Heart left ventricle (tissue), 16 donors: ENCODE measurements around the gene ADAMTSL2. TPM values are rescaled to one million over a fixed set of nuclear protein-coding genes. Genes with fewer than 3 reads are reported as not detected.

Source experiments
- ATAC-seq, 4 donors: fragments of 200-7000 bp; cut with Tn5 transposase; one replicate each; pipeline ENCODE4 v1.9.1; 2020 to 2022; ENCODE audit warnings: moderate library complexity in 4 of 4, mild to moderate bottlenecking in 3 of 4, moderate number of reproducible peaks in 1 of 4
- DNase-seq, 5 donors: peaks; one replicate each; pipeline ENCODE4 v3.0.0-alpha.2; 2020
- H3K27ac ChIP-seq, 12 donors: fragments of 200-600 bp; sonication (generic) in 4 of 12; one replicate each; pipeline versions ENCODE4 v1.5.0 to v1.8.0; 2016 to 2022; ENCODE audit warnings: mild to moderate bottlenecking in 2 of 12
- H3K27me3 ChIP-seq, 9 donors: fragments of 200-600 bp; sonication (generic) in 2 of 9; one replicate each; pipeline versions ENCODE4 v1.5.1 to v1.8.0; 2016 to 2022; ENCODE audit warnings: mild to moderate bottlenecking in 3 of 9
- H3K36me3 ChIP-seq, 9 donors: fragments of 200-600 bp; sonication (generic) in 2 of 9; one replicate each; pipeline versions ENCODE4 v1.5.0 to v1.8.0; 2018 to 2022; ENCODE audit warnings: mild to moderate bottlenecking in 2 of 9
- H3K4me1 ChIP-seq, 12 donors: fragments of 200-600 bp; sonication (generic) in 4 of 12; one replicate each; pipeline versions ENCODE4 v1.5.0 to v1.8.0; 2016 to 2022; ENCODE audit warnings: mild to moderate bottlenecking in 3 of 12
- H3K4me3 ChIP-seq, 12 donors: fragments of 200-600 bp; sonication (generic) in 4 of 12; one replicate each; pipeline versions ENCODE4 v1.5.0 to v1.8.0; 2017 to 2022; ENCODE audit warnings: mild to moderate bottlenecking in 9 of 12, moderate library complexity in 4 of 12
- H3K9me3 ChIP-seq, 12 donors: fragments of 200-600 bp; sonication (generic) in 4 of 12; one replicate each; pipeline versions ENCODE4 v1.5.0 to v1.8.0; 2016 to 2022; ENCODE audit warnings: mild to moderate bottlenecking in 1 of 12
- CTCF ChIP-seq, 12 donors: fragments of 200-600 bp; sonication (generic) in 4 of 12; IDR thresholded peaks; one replicate each; pipeline versions ENCODE4 v1.5.0 to v1.8.0; 2018 to 2022; ENCODE audit warnings: antibody characterized with exemption in 12 of 12, mild to moderate bottlenecking in 5 of 12
- POLR2A ChIP-seq, 2 donors: fragments of 450-650 bp; IDR thresholded peaks; one replicate each; pipeline ENCODE4 v1.6.1; 2017; ENCODE audit warnings: antibody characterized with exemption in 2 of 2, mild to moderate bottlenecking in 2 of 2, moderate library complexity in 2 of 2
- WGBS, 4 donors: extraction: QIAGEN DNeasy Blood & Tissue Kit in 2 of 4; methylation state at CpG; one replicate each; pipeline versions ENCODE4 v1.1.5 to v1.1.7; 2013 to 2018; 5-methylcytosine and 5-hydroxymethylcytosine counted together
- intact Hi-C, 10 donors: fragments of 100-400 bp; cut with DNase I; formaldehyde crosslinking; loops; one replicate each; pipeline versions ENCODE4 v1.11.1 to v1.14.2; 2022
- polyA plus RNA-seq, 2 donors: library from polyadenylated mRNA; stranded (reverse); fragments of 200-250 nt; gene quantifications; one replicate each; pipeline ENCODE4 v1.2.3, GENCODE V29; 2013
- total RNA-seq, 9 donors: library from RNA; depleted of rRNA in 2 of 9; stranded (reverse); fragments of >200 nt in 2 of 9; fragmentation: NEBNext Ultra II Directional in 3 of 9; extraction: Animal tissue kit (Norgen Biotek cat#: 25700) in 3 of 9; gene quantifications; one replicate each; pipeline versions ENCODE4 v1.1.0 to v1.2.4, GENCODE V29; 2016 to 2023
- donor health status: ischemic (EF 13 %, LVEDD 7.1; RV severe dilation, severe dysfunction).
- donor health status: healthy with polysubstance abuse.
- donor health status: DM: no; HTN: yes; CAD: no.
- donor health status: DM: no; HTN: no; CAD: no.
- donor health status: ischemic (EF 25% LVEDD 6.9; RV normal size, moderate dysfunction).
- donor health status: ischemic (EF 25% LVEDD 5.7; RV mildly dilated, moderate dysfunction).
- donor health status: healthy.
- donor health status: DM: yes; HTN: yes; CAD: no.
- donor health status: ischemic (EF 35%, LVEDD 5.7; RV mildly dilated, moderate dysfunction).
- donor health status: nonischemic (EF 11% LVEDD 7.7; RV severe dilation, severe dysfunction).
- donor health status: DM: yes; HTN: yes; CAD: no.
- donor health status: PGD.
- donor health status: ischemic (EF 29% LVEDD 5.4; RV normal size, mild dysfunction).
- donor health status: nonischemic (EF 23%, LVEDD 6.1; RV moderate dilation, normal function).

Gene ADAMTSL2
- total and polyA plus RNA-seq, 11 donors, result 2.3 to 5.1 (median 3.7) TPM

DNA sequence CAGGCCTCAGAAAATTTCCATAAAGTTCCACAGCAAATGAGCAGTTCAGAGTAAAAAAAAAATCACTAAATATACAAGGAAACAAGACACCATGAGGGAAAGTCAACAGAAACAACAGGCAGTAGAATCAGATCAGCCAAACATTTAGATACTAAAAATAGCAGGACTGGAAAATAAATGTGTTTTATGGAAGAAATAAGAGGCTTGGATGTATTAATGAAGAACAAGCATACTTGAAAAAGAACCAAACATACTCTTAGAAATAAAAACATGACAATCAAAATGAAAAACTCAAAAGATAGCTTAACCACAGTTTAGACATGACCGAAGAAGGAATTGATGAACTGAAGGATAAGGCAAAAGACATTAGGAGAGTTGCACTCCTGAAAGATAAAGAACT is 32.4 kb upstream of the ADAMTSL2 start:
- no peak for ATAC-seq
- 97 to 99% (median 99%) methylated on average over 1 of the region's 1 CpG for WGBS, 4 donors

DNA sequence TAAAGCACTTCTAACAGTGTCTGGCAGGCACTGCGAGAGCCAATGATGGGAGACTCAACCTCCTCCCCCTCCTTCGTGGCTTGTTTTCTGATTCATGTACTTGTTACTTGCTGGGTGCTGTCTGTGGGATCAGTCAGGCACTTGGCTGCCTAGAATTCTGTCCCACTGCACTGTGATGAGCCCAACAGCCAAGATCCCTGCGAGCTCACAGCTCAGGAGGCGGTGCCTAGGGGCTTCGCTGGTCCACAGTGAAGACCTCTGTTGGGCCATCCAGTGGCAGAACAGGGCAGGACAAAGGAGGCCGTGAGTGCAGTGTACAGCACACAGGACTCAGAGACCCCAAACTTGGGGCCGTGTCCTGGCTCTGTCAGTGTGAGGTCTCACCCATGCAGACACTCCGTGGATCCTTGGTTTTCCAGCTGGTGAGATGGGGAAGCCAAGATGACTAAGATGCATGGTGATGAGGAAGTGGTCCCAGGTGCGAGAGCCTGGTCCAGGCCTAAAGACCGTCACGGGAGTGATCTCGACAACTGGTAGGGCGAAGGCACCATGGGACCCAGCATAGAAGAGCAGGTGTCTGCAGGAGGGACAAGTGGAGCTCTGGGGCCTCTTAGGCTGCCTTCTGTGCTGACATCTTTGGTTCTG is 29.2 kb upstream of the ADAMTSL2 start:
- DNase-seq (peak in 2 of 5 donors; percentile 56 to 58), ATAC-seq (peak in 3 of 4 donors; percentile 12 to 60 (median 38))
- no peaks in the 10 kb centered on the region for H3K36me3 ChIP-seq
- peaks cover 0 to 25% (median 18%) of the 10 kb centered on the region in 12 donors for H3K9me3 ChIP-seq
- peaks cover 0 to 39% (median 27%) of the 10 kb centered on the region in 12 donors for H3K4me1 ChIP-seq
- WGBS, 4 donors, result 76 to 85% (median 82%) methylated on average over 9 to 13 of the region's 13 CpGs
- H3K27me3 ChIP-seq, result no peaks in the 10 kb centered on the region
- H3K27ac ChIP-seq, result peak overlapping the region in 9 of 12 donors; percentile 26 to 77 (median 46)
- H3K4me3 ChIP-seq, result no peak overlapping the region
- TF ChIP-seq POLR2A (IDR thresholded peaks at IDR 0.05) (no peak), CTCF (IDR thresholded peaks at IDR 0.05) (no peak)
- intact Hi-C loops, result no loop called here

More for the DNA sequence above, 32.4 kb upstream of the ADAMTSL2 start:
- peaks cover 0 to 25% (median 18%) of the 10 kb centered on the region in 12 donors for H3K9me3 ChIP-seq
- no peak overlapping the region for H3K4me3 ChIP-seq
- H3K27me3 ChIP-seq, result no peaks in the 10 kb centered on the region
- intact Hi-C loops, result no loop called here
- no peak for DNase-seq
- no peak overlapping the region for H3K27ac ChIP-seq
- H3K36me3 ChIP-seq, result no peaks in the 10 kb centered on the region
- peaks cover 0 to 36% (median 18%) of the 10 kb centered on the region in 12 donors for H3K4me1 ChIP-seq
- TF ChIP-seq CTCF (IDR thresholded peaks at IDR 0.05) (no peak), POLR2A (IDR thresholded peaks at IDR 0.05) (no peak)

DNA sequence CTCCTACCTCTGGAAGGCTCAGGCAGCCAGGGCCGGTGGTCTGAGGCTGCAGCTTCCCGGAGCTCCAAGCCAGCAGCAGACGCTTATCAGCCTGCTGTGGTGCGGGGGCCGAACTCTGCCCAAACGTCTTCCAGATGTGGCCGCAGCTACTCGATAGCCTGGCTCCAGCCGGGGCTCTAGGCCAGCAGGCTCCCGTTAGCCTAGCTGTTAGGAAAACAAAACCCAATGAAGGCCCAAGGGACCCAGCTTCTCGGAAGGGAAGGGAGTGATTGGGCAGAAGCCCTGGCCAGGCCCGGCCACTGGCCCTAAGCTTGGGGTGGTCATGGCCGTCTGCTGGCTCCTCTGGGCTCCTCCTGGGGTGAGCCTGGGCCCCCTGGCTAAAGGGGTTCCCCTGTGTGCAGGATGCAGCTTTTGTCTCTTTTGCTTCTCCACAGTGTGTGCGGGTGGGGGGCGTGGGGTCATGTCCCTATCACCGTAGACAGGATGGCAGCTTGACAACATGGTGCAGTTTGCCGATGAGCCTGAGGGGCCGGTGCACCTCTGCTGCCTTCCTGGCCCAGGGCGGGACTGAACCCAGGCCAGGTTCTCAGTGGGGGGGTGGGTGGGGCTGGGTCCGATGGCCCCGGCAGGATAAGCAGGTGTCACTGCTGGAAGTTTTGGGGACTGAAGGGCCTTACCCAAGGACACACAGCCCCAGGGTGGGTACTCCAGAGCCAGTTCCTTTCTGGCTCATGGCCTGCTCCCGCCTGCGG is 28.4 kb upstream of the ADAMTSL2 start:
- Histone ChIP-seq H3K36me3 (no peaks in the 10 kb centered on the region), H3K9me3 (peaks cover 0 to 23% (median 18%) of the 10 kb centered on the region in 12 donors), H3K4me1 (peaks cover 0 to 39% (median 27%) of the 10 kb centered on the region in 12 donors), H3K27ac (peak overlapping the region in 10 of 12 donors; percentile 26 to 77 (median 50)), H3K27me3 (no peaks in the 10 kb centered on the region), H3K4me3 (no peak overlapping the region)
- 53 to 64% (median 60%) methylated on average over 21 to 23 of the region's 23 CpGs for WGBS, 4 donors
- TF ChIP-seq CTCF (IDR thresholded peaks at IDR 0.05), result no peak
- TF ChIP-seq POLR2A (IDR thresholded peaks at IDR 0.05), result no peak
- ATAC-seq, result peak; percentile 39 to 81 (median 74)
- intact Hi-C loops, result no loop called here
- DNase-seq, result peak; percentile 73 to 90 (median 88)

DNA sequence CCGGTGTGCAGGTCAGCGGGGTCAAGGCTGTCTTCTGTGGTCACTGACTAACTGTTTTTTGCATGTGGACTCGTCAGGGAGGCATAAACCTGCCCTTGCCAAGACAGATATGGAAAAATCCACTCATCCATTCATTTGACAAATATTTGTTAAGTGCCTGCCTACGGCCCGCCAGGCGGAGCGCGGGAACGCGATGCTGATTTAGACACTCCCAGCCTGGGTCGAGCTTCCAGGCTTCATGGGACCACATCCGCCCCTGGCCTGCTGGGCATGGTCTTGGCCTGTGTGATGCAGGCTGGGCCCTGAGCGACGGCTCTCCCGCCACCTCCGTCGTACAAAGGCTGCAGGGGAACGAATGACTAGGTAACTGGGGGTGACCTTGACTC is 27.9 kb upstream of the ADAMTSL2 start:
- Histone ChIP-seq H3K36me3 (no peaks in the 10 kb centered on the region), H3K27ac (peak overlapping the region in 9 of 12 donors; percentile 26 to 77 (median 52)), H3K4me3 (no peak overlapping the region), H3K9me3 (peaks cover 0 to 18% (median 12%) of the 10 kb centered on the region in 12 donors), H3K4me1 (peaks cover 0 to 39% (median 27%) of the 10 kb centered on the region in 12 donors), H3K27me3 (no peaks in the 10 kb centered on the region)
- WGBS, 4 donors, result 70 to 83% (median 71%) methylated on average over 17 to 18 of the region's 18 CpGs
- DNase-seq, result peak in 3 of 5 donors; percentile 75 to 80 (median 76)
- intact Hi-C loops, result no loop called here
- TF ChIP-seq CTCF (IDR thresholded peaks at IDR 0.05) (peak in 1 of 12 donors; percentile 27), POLR2A (IDR thresholded peaks at IDR 0.05) (no peak)
- ATAC-seq, result peak; percentile 42 to 66 (median 59)
